Stimulated activated CD4-positive, alpha-beta T cell treated with anti-CD3 and anti-CD28 coated beads, TNF-alpha, amount 100 ng/mL, for 24 hours (primary cell): ENCODE measurements around the gene HMGCLL1.

ENCODE experiments used
- DNase-seq, 3 experiments: peaks; one replicate each; pipeline ENCODE4 v3.0.0-alpha.2; 2020; ENCODE audit warnings: low read depth in 3 of 3

The HMGCLL1 gene

DNA sequence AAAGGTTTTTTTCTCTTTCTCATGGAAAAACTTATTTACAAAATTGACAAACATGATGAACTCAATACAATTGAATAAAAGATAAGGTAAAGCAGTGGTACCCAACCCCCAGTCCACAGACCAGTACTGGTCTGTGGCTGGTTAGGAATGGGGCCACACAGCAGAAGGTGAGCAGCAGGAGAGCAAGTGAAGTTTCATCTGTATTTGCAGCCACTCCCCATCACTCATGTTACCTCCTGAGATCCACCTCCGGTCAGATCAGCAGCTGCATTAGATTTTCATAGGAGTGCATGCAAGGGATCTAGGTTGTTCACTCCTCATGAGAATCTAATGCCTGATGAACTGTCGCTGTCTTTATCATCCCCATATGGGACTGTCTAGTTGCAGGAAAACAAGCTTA, 47.5 kb downstream of the HMGCLL1 start:
- no peak for DNase-seq

DNA sequence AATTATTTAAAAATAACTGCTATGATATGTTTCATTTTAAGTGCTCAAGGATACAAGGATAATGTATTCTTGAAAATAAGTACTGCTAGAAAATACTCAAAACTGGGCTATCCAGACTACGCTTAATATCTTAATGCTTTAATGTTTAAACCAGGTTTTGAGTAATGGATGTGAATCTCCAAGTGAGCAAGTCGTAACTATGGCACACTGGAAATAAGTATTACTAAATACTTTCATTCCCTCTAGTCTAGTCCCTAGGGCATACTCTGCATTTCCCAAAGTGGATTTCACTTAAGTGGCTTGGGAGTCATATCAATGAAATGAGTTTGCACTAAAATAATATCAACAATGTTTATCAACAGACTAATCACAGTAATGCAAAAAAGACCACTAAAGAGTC, 48.1 kb downstream of the HMGCLL1 start:
- no peak for DNase-seq

DNA sequence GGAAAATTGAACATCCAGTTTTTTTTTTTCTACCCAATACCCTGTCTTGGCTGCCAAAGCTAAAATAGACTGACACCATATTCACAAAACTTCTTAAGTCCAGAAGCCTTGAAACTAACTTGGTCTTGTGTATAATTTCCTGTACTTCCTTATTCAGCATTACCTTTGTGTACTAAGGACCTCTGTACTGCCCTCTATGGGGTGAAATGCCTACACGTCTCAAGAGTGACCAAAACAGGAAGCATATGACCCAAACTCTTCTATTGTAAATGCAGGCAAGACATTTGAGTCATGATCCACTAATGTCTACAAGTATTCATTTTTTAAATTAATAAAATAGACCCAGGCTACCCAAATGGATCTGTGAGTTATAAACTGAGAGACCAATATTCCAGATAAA, 50.4 kb downstream of the HMGCLL1 start:
- DNase-seq, result no peak

DNA sequence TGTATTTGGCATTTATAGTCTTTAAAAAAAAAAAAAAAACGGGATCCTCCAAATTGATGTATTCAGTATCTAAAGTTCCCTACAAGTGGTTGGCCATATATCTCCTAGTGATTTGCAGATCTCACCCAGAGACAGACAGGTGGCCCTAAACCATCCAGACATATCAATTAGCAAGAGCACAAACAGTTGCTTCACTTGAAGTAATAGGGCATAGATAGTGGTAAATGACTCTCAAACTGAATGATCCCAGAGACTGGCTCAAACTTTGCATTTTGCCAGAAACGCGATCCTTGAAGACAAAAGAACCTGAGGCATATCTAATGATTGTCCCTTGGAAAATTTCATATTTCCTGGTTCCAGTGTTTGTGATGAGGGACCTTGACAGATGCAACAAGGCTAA, 54.6 kb downstream of the HMGCLL1 start:
- DNase-seq, result no peak

DNA sequence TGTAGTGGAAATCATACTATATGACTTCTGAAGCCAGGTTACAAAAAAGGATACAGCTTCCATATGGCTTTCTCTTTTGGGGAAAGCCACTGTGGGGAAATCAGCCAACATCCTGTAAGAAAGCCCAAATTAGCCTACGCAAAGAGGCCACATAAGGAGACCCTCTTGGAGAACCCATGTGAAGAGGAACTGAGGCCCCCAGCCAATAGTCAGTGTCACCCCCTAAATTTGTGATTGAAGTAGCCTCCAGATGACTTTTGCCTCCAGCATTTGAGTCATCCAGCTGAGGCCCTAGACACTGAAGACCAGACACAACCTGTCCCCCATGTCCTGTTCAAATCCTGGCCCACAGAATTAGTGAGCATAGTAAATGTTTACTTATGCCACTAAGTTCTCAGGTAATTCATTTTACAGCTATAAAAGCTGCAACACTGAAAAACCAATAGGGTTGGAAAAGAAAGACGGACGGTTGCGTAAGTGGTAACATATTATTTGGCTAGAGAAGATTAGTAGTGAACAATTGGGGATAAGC, 60.4 kb downstream of the HMGCLL1 start:
- no peak for DNase-seq

DNA sequence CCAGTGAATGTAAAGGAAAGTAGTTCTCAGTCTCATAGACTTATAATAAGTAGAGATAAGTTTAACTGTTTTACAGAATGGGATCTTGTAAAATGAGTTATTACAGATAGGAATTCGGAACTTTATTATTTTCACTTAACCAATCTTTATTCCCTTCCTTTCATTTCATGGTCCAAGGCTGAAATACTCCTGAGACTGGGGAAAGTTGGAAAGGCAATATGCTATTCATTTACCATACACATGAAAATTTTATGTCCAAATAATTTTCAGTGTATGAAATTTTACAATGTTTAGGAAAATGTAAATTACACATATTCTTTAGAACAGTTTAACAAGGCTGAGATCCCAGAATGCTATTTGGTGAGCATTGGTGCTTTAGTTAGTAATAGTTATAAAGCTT, 62.3 kb downstream of the HMGCLL1 start:
- DNase-seq, result no peak

DNA sequence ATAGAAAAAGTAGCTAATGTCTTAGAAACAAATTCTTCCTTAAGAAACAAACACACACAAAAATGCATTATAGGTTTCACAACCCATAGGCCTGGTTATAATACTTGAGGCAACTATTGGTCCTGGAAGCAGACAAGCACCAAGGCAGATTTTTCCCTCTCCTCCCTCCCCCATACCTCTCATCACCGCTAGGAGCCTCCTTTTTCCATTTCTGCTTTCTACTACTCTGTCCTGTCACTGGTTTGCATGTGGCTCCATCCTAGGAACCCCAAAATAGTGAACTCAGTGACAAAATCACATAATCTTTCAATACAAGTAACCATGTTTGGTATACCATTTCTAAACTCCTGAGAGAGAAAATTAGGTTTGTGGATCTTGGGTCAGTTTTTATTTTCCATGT, 66.1 kb downstream of the HMGCLL1 start:
- no peak for DNase-seq

DNA sequence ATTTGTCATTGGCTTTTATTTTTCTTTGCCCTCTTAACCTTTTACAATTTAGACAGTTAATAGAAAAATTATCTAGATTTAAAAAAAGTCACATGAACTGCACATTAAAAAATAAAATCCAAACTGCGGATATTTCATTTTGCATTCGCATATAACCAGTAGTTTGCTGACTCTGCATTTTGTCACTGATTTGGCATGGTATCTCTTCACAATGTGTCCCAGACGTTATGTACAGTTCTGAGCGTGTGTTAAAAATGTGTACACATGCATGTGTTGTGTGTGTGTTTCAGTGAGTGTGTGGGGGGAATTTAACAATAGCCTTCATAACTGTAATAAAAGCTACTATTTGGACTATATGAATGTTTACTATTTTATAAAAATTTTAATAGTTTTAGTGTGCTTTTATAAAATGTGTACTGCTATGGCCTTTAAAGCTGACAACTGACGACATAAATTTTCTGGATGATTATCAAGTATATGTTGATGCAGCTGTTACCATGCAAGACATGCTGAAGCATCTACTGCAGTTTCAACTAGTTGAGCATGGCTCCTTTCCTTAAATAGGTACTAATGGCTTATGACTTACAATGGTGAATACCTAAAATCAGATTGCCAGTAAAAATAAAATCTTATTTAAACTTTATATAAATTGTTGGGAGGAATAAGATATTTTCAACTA, 67.7 kb downstream of the HMGCLL1 start:
- no peak for DNase-seq

DNA sequence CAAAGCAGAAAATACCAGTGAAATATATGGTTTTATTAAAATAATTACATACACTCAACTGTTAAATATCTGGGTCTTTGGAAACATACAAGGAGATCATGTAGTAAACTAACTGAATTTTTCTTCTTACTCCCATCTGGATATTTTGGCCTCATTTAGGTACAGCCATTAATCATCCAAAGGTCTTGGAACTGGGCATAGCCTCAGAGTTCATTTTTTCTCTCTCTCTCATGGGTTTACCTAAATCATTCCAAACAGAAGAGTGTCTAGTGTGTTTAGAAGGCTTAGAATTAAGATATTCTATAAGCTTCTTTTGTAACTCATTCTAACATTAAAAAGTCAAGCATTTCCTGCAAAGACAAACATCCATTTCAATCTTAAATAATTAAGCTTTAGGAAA, 79.4 kb downstream of the HMGCLL1 start:
- DNase-seq, result no peak

DNA sequence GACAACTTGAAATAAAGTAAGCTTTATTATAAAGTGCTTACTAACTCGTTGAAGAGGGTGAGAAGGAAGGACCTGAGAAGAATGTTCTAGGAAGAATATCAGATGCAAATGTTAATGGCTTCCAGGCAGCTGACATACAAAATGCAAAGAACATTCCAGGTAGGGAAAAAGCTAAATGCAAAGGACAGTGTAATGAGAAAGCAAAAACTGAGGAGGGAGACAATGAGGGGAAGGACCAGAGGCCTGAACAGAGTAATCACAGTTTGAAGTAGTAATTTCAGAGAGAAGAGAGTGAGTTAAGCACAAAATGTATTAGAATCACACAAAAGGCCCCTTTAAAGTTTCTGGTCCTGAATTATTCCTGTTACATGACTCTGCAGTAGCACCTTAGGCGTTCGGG, 81.3 kb downstream of the HMGCLL1 start:
- DNase-seq, result no peak

DNA sequence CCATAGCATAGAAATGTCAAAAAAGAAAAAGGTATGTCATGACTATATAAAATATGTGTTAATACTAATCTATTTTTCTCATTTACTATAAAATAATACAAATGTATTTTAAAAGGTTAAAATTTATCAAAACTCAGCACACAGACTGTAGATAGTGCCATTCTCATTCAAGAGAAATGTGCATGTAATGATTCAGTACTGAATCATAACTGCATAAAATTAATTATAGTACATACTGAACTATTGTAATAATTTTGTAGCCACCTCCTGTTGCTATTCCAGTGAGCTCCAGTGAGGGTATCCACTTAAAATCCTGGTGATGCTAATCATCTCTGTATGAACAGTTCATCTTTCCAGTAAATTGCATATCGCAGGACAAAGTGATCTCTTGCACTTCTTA, 82.8 kb downstream of the HMGCLL1 start:
- DNase-seq, result no peak

DNA sequence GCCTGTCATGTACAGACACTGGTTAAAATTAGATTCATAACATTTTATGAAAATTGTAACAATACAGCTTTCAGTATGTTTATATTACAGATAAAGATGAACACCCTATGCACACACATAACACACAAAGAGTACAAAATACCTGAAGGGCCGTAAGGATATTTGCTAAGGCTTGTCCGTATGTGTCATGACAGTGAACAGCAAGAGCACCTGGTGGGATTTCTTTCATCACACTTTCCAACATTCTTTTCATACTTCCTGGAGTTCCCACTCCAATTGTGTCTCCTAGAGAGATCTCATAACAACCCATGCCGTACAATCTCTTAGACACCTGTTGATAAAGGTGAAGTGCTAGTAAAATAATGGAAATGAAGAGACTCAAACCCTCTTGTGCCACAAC, 83.7 kb downstream of the HMGCLL1 start:
- DNase-seq, result no peak

DNA sequence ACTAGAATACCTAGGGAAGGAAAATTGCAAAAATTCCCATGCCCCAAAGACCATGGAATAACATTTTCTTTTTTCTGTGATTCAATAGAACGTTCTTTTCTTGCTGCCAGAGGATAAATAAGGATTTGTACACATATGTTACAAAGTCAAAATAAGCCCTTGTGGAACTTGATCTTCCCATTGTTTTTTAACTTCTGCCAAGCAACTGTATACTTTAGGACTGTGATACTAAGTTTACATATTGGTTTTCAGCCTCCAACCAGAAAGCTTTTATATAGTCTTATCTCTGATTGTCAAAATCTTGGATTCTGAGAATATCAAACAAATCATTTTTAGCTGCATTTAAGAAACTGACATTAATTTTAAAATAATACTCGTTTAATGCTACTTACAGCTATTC, 84.6 kb downstream of the HMGCLL1 start:
- no peak for DNase-seq

DNA sequence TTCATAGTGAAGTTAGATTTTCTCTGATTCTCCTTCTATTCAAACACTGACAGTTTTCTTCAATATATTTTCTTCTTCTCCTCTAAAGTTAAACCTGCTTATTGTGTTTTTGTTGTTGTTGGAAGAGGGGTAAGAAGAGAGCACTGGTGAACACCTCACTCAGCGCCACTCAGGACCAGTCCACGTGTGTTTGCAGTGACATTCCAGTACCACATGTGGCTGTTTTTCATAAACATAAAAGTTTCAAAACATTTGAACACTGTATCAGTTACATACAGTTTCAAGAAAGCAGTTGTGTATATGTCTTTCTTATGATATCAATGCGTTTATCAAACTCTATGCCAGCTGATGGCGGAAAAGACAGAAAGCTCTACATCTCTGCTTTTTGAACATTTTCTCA, 86.7 kb downstream of the HMGCLL1 start:
- no peak for DNase-seq

DNA sequence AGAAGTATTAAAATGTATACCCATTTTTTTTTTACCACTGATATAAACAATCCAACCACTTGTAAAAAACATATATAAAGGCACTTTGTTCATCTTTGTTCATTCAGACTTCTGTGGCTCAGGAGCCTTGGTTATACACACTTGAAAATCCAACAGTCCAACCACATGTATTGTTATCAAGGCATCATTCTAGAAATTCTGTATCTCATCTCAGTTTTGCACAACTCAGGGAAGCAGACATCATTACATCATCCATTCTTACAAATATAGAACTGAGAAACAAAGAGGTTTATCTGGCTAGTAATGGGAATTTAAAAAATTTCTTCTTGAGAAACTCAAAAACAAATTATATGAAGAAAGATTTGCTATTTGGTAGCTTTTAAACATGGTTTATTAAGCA, 88.1 kb downstream of the HMGCLL1 start:
- DNase-seq, result no peak

DNA sequence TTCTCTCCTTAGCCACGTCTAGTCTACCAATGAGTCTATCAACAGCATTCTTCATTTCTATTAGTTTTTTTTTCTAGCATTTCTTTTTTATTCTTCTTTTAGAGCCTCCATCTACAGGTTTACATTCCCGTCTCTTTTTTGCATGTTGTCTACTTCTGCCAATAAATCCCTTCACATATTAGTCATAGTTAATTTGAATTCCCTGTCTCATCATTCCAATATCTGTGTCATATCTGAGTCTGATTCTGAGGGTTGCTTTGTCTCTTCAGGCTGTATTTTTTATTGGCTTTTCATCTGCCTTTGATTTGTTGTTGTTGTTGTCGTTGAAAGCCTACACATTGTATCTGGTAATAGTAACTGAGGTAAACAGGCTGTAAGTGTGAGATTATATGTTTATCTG, 104.6 kb downstream of the HMGCLL1 start:
- DNase-seq, result no peak

DNA sequence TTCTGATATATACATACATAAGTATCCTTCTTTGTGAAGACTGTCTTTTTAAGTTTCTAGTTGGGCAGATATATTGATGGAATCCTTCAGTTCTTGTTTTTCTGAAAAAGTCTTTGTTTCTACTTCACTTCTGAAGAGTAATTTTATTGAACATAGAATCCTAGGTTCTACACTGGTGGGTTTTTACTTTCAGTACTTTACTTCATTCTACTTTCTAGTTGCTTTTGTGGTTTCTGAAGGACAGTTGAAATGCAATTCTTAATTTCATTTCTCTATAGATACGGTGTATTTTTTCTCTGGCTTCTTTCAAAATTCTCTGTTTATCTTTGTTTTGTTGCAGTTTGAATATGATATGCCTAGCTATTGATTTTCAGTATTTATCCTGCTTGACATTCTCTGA, 105.3 kb downstream of the HMGCLL1 start:
- no peak for DNase-seq

DNA sequence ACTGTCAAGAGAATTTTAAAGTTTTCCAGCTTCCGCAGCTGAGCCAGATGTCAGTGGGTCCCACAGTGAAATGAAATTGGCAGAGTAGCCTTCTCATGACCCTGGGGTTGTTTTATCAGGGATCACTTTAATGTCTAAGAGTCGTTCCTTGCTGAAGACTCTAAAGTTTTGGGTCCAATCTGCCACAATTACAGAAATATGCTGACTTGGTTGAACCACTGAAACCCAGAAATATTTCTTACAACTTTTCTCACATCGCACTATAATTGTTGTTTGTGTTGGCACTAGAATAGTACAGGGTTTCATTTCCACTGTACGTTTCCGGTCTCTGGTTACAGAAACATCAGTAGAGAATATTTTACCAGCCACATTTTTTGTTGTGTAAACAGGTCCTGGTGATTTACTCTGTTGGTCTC, 109.0 kb downstream of the HMGCLL1 start:
- DNase-seq, result no peak

DNA sequence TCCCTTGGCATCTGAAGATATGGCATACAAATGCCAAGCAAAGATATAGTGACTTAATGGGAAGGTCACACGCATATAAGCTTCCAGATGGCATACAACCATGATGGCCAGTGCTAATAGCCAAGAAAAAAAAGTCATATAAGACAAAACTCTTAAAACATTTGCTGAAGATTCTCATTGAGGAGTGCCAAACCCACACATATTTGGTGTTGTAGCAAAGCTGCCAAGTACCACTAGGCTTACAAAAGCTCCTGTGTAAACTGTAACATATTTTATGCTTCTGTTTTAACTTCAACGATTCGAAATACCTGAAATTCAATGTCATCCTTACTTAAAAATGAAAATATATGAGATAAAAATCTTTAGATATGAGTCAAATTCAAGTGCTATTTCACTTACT, 123.0 kb downstream of the HMGCLL1 start:
- no peak for DNase-seq

DNA sequence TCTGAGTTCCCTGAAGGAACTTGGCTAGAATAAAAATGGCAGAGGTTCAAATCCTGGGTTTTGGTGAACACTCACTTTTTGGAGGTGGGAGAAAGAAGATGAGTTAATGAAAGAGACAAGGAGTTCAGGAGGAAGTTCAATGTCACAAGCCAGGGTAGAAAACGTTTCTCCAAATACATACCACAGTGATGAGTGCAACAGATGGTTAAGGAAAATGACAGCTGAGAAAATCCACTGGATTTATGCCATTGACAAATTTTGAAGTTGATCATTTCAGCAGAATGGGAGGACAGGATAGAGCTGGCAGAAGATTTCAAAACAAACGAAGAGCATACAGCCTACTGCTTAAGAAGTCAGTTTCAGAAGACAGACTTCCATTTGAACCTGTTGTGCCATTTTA, 129.0 kb downstream of the HMGCLL1 start:
- DNase-seq, result no peak

DNA sequence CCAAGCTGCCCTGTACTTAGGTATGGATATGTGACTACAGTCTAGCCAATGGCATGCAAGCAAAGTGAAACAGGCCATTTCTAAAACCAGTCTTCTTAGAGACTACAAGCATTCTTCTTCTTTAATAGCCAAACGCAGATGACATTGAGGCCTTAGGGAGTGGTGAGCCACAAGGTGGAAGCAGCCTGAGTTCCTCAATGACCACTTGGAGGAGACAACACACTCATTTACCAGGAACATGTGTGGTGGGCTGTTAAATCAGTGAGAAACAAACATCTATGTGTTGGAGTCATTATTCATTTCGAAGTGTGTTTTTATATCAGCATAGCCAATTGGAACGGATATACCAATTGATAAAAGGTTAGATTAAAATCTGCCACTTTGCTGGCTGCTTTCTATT, 129.8 kb downstream of the HMGCLL1 start:
- no peak for DNase-seq

DNA sequence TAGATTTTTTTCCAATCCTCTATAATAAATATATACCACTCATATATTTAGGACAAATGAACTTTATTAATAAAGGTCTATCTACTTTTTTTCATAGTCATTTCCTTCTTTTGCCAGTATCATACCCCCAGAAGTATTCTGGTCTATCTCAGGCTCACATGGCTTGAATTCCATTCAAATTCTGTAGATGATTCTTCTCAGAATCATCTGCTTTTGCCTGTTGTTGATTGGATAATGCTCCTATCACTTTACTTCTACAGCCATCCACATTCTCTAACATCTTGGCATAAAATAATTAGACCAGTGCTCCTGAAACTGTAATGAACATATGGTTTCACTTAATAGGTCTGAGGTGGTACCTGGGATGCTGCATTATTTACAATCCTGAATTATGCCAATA, 130.5 kb downstream of the HMGCLL1 start:
- no peak for DNase-seq

DNA sequence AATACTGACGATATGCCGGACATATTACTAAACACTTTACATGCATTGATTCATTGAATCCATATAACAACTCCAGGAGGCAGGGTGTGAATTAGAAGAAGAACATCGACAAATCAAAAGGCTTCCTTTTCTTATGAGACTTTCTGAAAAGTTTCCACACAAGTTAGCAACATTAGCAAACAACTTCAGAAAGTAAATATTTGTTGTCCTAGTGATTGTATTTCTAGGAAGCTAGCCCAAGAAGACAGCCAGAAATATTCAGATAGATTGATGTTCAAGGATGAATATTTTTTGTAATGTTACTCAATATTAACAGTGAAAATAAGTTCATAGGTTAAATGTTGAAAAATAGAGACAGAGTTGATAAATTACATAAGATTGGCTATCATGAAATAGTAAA, 131.1 kb downstream of the HMGCLL1 start:
- DNase-seq, result no peak

DNA sequence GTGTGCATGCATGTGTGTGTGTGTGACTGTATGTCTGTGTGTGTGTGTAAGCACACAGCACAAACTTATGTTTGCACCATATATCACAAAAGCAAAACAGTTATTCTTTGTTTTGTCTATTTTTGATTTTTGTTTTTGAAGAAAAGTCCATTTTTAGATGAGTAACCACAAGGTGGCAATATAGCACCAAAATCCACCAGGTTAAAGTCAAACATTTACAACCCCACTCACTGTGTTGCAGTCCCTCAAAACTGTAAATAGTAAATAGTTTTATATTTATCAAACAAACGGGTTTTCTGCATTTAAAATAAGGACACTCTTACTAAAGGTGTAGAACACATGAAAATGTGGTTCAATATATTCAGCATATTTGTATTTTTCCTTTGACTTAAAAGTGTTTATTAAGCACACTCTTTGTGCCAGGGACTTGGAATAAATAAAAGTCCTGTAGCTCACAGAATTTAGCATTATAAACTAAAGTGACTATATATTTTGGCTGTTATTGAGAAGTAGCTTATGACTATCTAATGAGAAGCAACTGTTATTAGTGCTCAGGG, 133.3 kb downstream of the HMGCLL1 start:
- DNase-seq, result no peak
